GM23338 (cell line): ENCODE data around the gene PITRM1.

ENCODE experiments used
- CTCF ChIP-seq, 2 experiments: fragments of 200-600 bp in 1 of 2; sonication (generic) in 1 of 2; conservative IDR thresholded peaks; 2 replicates each; pipeline versions ENCODE4 v1.5.1 to v1.6.1; 2016 to 2017; ENCODE audit warnings: antibody characterized with exemption in 2 of 2, low read depth in 2 of 2, mild to moderate bottlenecking in 2 of 2, moderate library complexity in 1 of 2
- POLR2AphosphoS5 ChIP-seq: IDR thresholded peaks from 2 replicates; pipeline ENCODE4 v1.6.1; 2016; ENCODE audit warnings: antibody characterized with exemption, low read depth

DNA sequence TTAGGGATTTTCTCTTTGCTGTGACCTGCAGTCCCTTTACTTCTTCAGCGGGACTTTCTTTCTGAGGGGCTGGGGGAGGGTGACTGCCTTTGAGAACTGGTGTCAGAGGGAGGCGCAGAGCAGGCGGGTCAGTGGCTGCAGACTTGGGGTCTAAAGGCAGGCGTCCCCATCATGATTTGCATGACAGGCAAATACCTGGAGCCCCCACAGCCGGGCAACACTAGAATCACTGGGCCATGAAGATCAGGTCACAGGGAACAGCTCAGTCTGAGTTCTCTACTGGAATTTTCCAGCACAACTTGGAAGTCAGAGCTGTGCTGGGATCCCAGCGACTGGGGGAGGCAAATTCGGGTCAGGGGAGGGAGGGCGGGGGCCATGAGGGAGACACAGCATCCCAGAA is 29.2 kb upstream of the PITRM1 start:
- no peak for TF ChIP-seq CTCF (conservative IDR thresholded peaks at IDR 0.05; ENCODE audit: low read depth in 2 of 2)
- no peak for TF ChIP-seq POLR2AphosphoS5
